ENCODE results near the gene CTDSPL. TPM values are rescaled to one million over a fixed set of nuclear protein-coding genes. Genes with fewer than 3 reads are reported as not detected.
A peak's percentile ranks its signal among the peaks of the same experiment; 100 is the strongest.

The CTDSPL gene
- total RNA-seq, 1 donor, result 34.7 TPM

DNA sequence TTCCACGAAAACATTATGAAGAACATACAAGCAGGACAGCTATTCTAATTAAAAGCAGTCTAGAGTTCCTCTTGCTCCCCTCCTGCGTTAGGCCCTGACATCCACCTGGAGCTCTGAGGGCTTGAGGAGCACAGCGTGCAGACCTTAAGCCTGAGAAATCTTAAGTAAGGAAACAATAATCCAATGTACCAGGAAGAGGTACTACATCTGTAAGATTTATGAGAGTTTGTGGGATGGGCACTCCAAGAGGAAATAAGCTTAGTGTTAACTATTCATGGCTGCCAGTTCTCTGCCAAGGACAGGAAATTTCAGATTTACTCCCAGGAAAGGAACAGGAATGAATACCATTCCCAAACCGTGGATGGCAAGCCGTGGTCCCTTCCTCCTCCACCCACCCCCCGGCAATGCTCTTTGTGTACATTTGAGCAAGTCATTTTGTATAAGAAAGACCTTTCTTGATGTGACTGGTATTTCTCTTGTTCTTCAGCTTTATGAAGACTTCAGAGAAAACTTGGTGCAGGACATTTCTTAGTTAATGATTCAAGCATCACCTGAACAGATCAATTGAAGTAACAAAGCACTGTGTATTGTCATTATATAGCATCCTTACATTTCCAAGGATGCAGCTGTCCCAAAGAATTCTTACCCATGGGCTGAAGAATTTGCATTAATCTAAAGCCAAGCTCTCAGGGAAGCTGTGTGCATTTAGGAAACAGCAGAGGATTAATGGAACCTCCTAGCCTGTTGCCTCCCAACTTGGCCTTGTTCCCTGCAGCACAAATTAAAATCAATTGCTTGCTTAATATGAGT, 100.1 kb downstream of the CTDSPL start:
- H4K20me1 ChIP-seq (ENCODE audit: insufficient read depth, low read length), result no peaks in the 10 kb centered on the region
- H3K27me3 ChIP-seq (ENCODE audit: insufficient read depth, low read length), result no peaks in the 10 kb centered on the region
- H3K27ac ChIP-seq (ENCODE audit: low read depth, low read length), result no peak overlapping the region
- no peaks in the 10 kb centered on the region for H3K9me3 ChIP-seq (ENCODE audit: low read depth, low read length)
- no peak overlapping the region for H3K4me2 ChIP-seq (ENCODE audit: insufficient read depth, low read length)
- no peak overlapping the region for H2AFZ ChIP-seq (ENCODE audit: low read length)
- TF ChIP-seq, protein P1, sequence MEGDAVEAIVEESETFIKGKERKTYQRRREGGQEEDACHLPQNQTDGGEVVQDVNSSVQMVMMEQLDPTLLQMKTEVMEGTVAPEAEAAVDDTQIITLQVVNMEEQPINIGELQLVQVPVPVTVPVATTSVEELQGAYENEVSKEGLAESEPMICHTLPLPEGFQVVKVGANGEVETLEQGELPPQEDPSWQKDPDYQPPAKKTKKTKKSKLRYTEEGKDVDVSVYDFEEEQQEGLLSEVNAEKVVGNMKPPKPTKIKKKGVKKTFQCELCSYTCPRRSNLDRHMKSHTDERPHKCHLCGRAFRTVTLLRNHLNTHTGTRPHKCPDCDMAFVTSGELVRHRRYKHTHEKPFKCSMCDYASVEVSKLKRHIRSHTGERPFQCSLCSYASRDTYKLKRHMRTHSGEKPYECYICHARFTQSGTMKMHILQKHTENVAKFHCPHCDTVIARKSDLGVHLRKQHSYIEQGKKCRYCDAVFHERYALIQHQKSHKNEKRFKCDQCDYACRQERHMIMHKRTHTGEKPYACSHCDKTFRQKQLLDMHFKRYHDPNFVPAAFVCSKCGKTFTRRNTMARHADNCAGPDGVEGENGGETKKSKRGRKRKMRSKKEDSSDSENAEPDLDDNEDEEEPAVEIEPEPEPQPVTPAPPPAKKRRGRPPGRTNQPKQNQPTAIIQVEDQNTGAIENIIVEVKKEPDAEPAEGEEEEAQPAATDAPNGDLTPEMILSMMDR (IDR thresholded peaks at IDR 0.05; ENCODE audit: extremely low read depth, low read depth, low read length), result no peak
- H3K4me1 ChIP-seq (ENCODE audit: insufficient read depth, low read length), result no peaks in the 10 kb centered on the region
- no peaks in the 10 kb centered on the region for H3K79me2 ChIP-seq (ENCODE audit: insufficient read depth, low read length)
- no peaks in the 10 kb centered on the region for H3K36me3 ChIP-seq (ENCODE audit: insufficient read depth, low read length)
- H3K4me3 ChIP-seq (ENCODE audit: insufficient read depth, low read length), result no peak overlapping the region
- no peak for DNase-seq (ENCODE audit: insufficient read length, low spot score, missing footprints)

DNA sequence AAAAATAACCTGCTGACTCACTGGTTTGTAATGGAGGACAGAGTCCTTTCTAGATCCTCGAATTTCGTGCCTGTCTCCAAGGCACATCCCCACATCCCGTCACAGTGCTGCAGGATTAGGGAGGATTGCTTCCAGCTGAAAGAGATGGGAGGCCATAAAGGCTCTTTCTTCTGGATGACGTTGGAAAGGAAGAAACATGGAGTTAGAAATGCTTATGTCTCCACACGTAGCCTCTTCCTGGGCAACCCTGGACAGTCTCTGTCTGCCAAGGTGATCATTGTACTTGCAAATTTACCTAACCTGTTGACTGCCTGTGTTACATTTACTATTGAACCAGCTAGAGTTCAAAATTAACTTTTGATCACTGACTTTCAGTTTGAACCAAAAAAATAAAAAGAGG, 101.3 kb downstream of the CTDSPL start:
- H3K4me1 ChIP-seq (ENCODE audit: insufficient read depth, low read length), result no peaks in the 10 kb centered on the region
- no peaks in the 10 kb centered on the region for H3K9me3 ChIP-seq (ENCODE audit: low read depth, low read length)
- H3K79me2 ChIP-seq (ENCODE audit: insufficient read depth, low read length), result no peaks in the 10 kb centered on the region
- no peak for DNase-seq (ENCODE audit: insufficient read length, low spot score, missing footprints)
- H3K36me3 ChIP-seq (ENCODE audit: insufficient read depth, low read length), result no peaks in the 10 kb centered on the region
- peak overlapping the region; percentile 48 for H2AFZ ChIP-seq (ENCODE audit: low read length)
- no peaks in the 10 kb centered on the region for H4K20me1 ChIP-seq (ENCODE audit: insufficient read depth, low read length)
- no peak overlapping the region for H3K27ac ChIP-seq (ENCODE audit: low read depth, low read length)
- H3K4me3 ChIP-seq (ENCODE audit: insufficient read depth, low read length), result no peak overlapping the region
- no peak overlapping the region for H3K4me2 ChIP-seq (ENCODE audit: insufficient read depth, low read length)
- TF ChIP-seq, protein P1 (IDR thresholded peaks at IDR 0.05; ENCODE audit: extremely low read depth, low read depth, low read length), result no peak
- no peaks in the 10 kb centered on the region for H3K27me3 ChIP-seq (ENCODE audit: insufficient read depth, low read length)

DNA sequence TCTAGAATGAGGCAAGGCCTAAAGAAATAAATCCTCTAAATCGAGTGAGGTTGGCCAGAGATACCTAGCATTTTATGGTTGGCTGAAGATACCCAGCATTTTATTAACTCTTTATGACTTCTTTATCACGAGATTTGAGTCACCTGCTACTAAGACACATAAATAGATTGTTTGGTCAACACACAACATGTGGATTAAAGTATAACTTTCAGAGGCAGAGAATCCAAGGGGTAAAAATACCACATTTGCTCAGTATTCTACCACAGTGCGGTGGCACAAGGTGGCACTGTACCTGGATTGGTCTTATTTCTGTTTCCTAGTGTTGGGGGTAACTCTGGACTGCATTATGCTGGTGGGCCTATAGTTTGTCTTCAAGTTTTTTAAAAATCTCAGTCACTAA, 102.0 kb downstream of the CTDSPL start:
- Histone ChIP-seq H3K36me3 (ENCODE audit: insufficient read depth, low read length) (no peaks in the 10 kb centered on the region), H4K20me1 (ENCODE audit: insufficient read depth, low read length) (no peaks in the 10 kb centered on the region), H3K79me2 (ENCODE audit: insufficient read depth, low read length) (no peaks in the 10 kb centered on the region), H3K9me3 (ENCODE audit: low read depth, low read length) (no peaks in the 10 kb centered on the region), H3K27me3 (ENCODE audit: insufficient read depth, low read length) (no peaks in the 10 kb centered on the region), H2AFZ (ENCODE audit: low read length) (no peak overlapping the region), H3K4me2 (ENCODE audit: insufficient read depth, low read length) (no peak overlapping the region), H3K27ac (ENCODE audit: low read depth, low read length) (no peak overlapping the region), H3K4me1 (ENCODE audit: insufficient read depth, low read length) (no peaks in the 10 kb centered on the region), H3K4me3 (ENCODE audit: insufficient read depth, low read length) (no peak overlapping the region)
- DNase-seq (ENCODE audit: insufficient read length, low spot score, missing footprints), result no peak
- TF ChIP-seq, protein P1 (IDR thresholded peaks at IDR 0.05; ENCODE audit: extremely low read depth, low read depth, low read length), result no peak

- Histone ChIP-seq H3K4me3 (ENCODE audit: insufficient read depth, low read length) (no peak overlapping the region), H2AFZ (ENCODE audit: low read length) (no peak overlapping the region), H3K27ac (ENCODE audit: low read depth, low read length) (no peak overlapping the region), H3K4me2 (ENCODE audit: insufficient read depth, low read length) (no peak overlapping the region), H3K9me3 (ENCODE audit: low read depth, low read length) (no peaks in the 10 kb centered on the region), H3K36me3 (ENCODE audit: insufficient read depth, low read length) (no peaks in the 10 kb centered on the region), H3K27me3 (ENCODE audit: insufficient read depth, low read length) (no peaks in the 10 kb centered on the region), H3K4me1 (ENCODE audit: insufficient read depth, low read length) (no peaks in the 10 kb centered on the region), H4K20me1 (ENCODE audit: insufficient read depth, low read length) (no peaks in the 10 kb centered on the region), H3K79me2 (ENCODE audit: insufficient read depth, low read length) (no peaks in the 10 kb centered on the region)
- TF ChIP-seq, protein P1 (IDR thresholded peaks at IDR 0.05; ENCODE audit: extremely low read depth, low read depth, low read length), result no peak
- no peak for DNase-seq (ENCODE audit: insufficient read length, low spot score, missing footprints)
Measured at GRCh38 chr3:37964146-37964545, 102.5 kb downstream of the CTDSPL start.

Data from osteoblast (primary cell).